ENCODE measurements around the gene ALG14.
"Not testable (repeated sequence)": the region's sequence is repeated elsewhere in the genome, so short reads cannot be mapped to it uniquely, and the experiment has no call there.

The ALG14 gene
- total RNA-seq, result 1.9 to 4.7 (median 3.0) reads per million in 3 experiments

- DNase-seq, result peak; percentile 93
Observed at GRCh38 chr1:95072532-95073419, at the start of gene ALG14. Gene ALG14 (minus strand): TSS chr1:95072951. CDS start chr1:95072898, 53 bp downstream.

GRCh38 chr1:95122151-95122697 lies 49.5 kb upstream of the ALG14 start:
- no peak for DNase-seq

GRCh38 chr1:95119273-95119672 lies 46.5 kb upstream of the ALG14 start:
- no peak for DNase-seq

- no peak for DNase-seq
Observed at GRCh38 chr1:95118710-95119109, 46.0 kb upstream of the ALG14 start.

GRCh38 chr1:95118067-95118499 lies 45.3 kb upstream of the ALG14 start:
- DNase-seq, result no peak

- peak; percentile 40 for DNase-seq
Observed at GRCh38 chr1:95117207-95118066, 44.7 kb upstream of the ALG14 start, which contains the start of gene TLCD4. Gene TLCD4 (plus strand): TSS chr1:95117355. CDS start chr1:95143902, 26,547 bp downstream.

GRCh38 chr1:95116580-95117206 lies 43.9 kb upstream of the ALG14 start:
- peak; percentile 38 for DNase-seq

GRCh38 chr1:95115708-95116137 lies 43.0 kb upstream of the ALG14 start:
- no peak for DNase-seq

- no peak for DNase-seq
Observed at GRCh38 chr1:95113684-95114083, 40.9 kb upstream of the ALG14 start.

GRCh38 chr1:95111014-95111413 lies 38.3 kb upstream of the ALG14 start:
- no peak for DNase-seq

- DNase-seq, result no peak
Observed at GRCh38 chr1:95108792-95109191, 36.0 kb upstream of the ALG14 start.

- DNase-seq, result no peak
Observed at GRCh38 chr1:95098196-95098595, 25.4 kb upstream of the ALG14 start.

GRCh38 chr1:95097426-95097825 lies 24.7 kb upstream of the ALG14 start:
- DNase-seq, result no peak

GRCh38 chr1:95096218-95096841 lies 23.6 kb upstream of the ALG14 start:
- no peak for DNase-seq

- no peak for DNase-seq
Observed at GRCh38 chr1:95095833-95096217, 23.1 kb upstream of the ALG14 start.

GRCh38 chr1:95094923-95095322 lies 22.2 kb upstream of the ALG14 start:
- DNase-seq, result no peak

- no peak for DNase-seq
Observed at GRCh38 chr1:95093296-95093695, 20.5 kb upstream of the ALG14 start.

GRCh38 chr1:95092891-95093290 lies 20.1 kb upstream of the ALG14 start:
- not testable (repeated sequence) for DNase-seq

GRCh38 chr1:95091290-95091689 lies 18.5 kb upstream of the ALG14 start:
- DNase-seq, result not testable (repeated sequence)

GRCh38 chr1:95089650-95090287 lies 17.0 kb upstream of the ALG14 start:
- no peak for DNase-seq

GRCh38 chr1:95088303-95088702 lies 15.6 kb upstream of the ALG14 start:
- no peak for DNase-seq
